GM19397 (cell line): ENCODE data around the gene PACSIN1.

ENCODE experiments used
- ATAC-seq: cut with Tn5 transposase; IDR thresholded peaks from one replicate; pipeline ENCODE4 v1.9.1; 2021; ENCODE audit warnings: mild to moderate bottlenecking, moderate library complexity; ENCODE audit not compliant: unreplicated experiment

The PACSIN1 gene

DNA sequence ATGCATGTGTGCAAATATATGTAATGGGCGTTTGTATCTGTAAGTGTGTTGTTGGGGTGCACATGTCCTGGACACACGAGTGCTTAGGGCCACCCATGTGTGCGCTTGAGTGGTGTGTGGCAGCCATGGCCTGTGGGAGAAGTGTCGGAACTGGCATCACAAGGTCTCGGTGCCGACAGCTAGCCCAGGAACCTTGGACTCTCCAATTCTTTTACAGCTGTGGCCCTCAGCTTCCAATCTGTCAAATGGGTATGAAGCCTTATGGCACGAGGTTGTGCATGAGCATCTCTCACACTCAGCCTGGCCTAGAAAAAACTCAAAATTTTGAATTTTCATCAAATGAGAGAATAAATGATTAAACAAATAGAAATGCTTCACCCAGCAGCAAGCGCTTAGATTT lies 48.2 kb downstream of the PACSIN1 start:
- ATAC-seq: no peak

DNA sequence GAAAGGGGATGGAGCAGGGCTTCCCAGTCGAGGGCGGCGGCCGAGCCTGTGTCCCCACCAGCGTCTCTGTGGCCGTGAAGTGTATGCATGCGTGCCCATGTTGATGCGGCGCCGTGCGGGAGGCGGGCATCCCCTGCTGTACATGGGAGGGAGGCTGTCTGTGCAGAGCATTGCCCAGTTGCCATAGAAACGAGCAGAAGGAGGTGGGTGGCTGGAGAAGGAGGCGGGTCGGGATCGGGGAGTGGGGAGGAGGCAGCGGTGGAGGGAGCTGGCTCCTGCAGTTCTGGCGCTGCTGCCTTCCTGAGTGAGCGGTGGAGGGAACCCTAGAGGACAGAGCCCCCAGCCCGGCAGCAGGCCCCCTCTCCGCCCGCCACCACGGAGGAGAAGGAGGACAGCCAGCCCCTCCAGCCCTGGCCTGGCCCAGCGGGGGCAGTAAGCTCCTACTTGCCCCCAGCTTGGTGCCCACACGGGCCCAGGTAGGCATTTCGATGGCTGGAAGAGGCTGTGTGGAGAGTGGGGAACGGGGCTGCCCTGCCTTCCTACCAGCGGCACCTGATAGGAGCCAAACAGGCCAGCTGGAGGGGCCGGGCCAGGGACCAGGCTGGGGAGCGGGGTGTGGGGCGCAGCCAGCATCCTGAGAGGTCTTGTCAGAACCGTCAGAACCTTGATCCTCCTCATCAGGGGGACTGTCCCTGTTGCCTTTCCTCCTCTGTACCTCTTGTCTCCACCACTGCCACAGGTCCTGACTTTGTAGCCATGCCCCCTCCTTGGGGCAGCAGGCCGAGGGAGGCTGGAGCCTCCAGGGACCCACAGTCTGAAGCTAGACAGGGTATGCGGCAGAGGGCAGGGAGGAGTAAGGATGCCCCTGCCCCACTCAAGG lies 49.0 kb downstream of the PACSIN1 start:
- no peak for ATAC-seq

DNA sequence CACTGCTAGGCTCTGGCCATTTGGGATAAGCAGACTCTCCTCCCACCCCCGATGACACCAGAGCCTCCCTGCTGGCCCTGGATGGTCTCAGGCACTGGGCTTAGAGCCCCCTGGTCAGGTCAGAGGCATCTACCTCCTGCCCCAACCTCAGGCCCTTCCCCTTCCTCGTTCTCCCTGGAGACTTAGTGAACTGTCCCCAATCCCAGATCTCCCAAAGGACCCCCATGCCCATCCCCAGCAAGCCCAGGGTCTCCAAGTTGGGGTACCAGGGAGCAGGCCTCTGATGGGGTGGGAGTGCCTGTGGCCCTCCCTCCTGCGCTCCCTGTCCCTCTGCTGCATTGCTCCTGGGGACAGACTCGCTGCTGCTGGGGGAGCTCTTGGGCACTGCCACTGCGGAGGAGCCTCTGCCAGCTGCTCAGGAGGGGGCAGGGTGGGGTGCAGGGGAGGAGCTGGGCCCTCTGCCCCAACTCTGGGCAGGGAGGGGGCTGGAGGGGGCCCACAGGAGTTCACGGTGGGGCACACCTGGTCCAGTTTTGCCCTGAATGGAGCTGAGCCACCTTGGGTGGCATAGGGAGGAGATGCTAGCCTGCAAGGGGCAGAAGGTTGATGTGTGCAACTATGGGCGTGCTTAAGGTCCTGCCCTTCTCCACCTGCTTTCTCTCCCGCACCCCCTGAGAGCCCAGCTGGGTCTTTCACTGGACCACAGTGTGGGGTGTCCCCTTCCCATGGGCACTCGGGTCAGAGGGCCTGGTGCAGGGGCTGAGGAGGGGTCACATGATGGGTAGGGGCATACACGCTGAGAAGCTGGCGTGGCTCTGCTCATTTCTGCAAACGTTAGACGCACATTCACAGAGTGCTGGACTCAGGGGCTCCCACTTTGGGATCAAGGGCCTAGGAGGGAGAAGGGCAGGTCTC lies 49.9 kb downstream of the PACSIN1 start:
- ATAC-seq: no peak

- no peak for ATAC-seq
These were observed 50.8 kb downstream of the PACSIN1 start for GRCh38 chr6:34516391-34517324.

GRCh38 chr6:34517461-34517881 lies 51.6 kb downstream of the PACSIN1 start:
- no peak for ATAC-seq

DNA sequence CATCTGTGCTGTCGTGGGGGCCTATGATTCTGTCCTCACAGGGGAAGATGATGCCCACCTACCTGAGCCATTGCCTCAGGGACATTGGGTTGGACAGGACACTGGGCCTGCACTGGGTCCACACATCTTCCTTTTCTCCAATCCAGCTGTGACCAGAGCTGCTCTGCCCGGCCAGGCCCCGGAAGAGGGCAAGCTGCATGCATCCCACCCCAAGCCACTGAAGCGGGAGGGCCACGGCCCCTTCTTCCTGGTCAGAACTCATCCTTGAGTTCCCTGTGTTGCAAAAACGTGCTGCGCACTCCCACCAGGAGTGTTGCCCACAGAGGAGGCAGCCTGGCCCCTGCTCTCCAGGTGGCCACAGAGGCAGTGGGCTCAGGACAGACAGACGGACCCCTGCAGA lies 52.1 kb downstream of the PACSIN1 start:
- no peak for ATAC-seq

DNA sequence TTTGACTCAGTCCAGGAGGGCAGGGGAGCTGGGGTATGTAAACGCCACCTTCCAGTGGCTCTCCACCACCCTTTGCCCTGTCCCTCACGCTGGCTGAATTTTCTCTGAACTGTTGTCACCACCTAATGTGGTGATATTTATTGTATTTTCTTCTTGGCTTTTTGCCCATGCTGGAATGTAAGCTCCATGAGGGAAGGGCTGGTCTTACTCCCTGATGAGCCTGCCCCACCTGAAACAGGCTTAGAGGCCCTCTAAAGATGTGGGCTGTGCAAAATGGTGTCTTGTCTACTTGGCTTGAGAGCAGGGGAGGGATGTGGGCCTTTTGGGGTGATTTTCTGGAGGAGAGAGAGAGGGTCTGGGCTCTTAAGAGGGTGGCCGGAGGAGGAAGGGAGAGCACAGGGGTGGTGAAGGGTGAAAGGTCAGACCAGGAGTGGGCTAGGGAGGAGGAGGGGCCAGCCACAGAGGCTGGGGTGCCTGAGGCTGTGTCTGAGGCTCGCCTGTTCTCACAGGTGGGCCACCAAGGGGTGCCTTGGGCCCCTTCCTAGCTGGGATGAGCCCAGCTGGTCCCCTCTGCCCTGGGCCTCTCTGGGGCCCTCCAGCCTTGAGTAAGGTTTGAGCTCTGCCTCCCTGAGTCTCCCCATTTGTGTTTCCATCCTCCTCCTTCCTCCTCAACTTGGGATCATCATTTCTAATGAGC lies 52.9 kb downstream of the PACSIN1 start:
- no peak for ATAC-seq

DNA sequence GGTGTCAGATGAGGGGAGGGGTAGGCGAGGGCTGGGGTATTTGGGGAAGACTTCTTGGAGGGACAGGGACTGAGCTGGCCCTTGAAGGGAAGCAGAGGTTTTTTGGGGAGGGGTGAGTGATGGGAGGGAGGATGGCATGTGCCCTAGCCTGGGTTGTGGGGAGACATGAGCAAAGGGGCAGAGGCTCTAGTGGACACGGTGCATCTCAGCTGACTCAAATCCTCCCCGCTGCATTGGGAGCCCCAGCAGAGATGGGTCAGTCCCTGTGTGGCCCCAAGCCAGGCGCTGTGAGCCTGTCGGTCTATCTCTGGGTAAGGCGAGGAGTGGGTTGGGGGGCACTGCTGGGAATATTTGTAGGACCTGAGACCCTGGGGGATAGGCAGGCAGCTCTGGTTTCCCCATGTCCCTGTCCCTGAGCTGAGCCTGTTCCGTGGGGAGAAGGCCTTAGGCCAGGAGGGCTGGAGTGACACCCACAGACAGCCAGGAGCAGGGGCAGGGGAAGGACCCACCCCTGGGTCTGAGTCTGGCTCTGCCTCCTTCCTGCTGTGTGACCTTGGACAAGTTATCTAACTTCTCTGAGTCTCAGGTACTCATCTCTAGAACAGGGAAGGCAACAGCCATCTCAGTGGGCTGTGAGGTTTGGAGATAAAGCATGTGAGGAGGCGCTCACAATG lies 54.2 kb downstream of the PACSIN1 start:
- ATAC-seq: no peak

GRCh38 chr6:34520645-34521462 lies 55.0 kb downstream of the PACSIN1 start:
- no peak for ATAC-seq

- no peak for ATAC-seq
These were observed 55.8 kb downstream of the PACSIN1 start for GRCh38 chr6:34521463-34522285.

DNA sequence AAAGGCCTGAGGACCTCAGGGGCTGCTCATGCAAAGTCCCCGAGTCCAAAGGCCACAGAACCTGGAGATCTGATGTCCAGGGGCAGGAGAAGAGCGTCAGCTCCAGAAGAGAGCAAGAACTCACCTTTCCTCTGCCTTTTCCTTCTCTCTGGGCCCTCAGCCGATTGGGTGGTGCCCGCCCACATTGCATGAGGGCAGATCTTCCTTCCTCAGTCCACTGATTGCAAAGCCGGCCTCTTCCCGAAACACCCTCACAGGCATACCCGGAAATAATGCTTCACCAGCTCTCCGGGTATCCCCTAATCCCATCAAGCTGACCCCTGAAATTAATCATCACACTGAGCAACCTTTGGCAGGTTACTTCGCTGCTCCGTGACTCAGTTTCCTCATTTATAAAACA lies 56.9 kb downstream of the PACSIN1 start:
- ATAC-seq: no peak

- no peak for ATAC-seq
These were observed 57.7 kb downstream of the PACSIN1 start for GRCh38 chr6:34523441-34524206.

GRCh38 chr6:34524499-34524898 lies 58.6 kb downstream of the PACSIN1 start:
- no peak for ATAC-seq

- no peak for ATAC-seq
These were observed 59.1 kb downstream of the PACSIN1 start for GRCh38 chr6:34524971-34525370.

GRCh38 chr6:34525431-34526175 lies 59.7 kb downstream of the PACSIN1 start:
- no peak for ATAC-seq

- no peak for ATAC-seq
These were observed 60.5 kb downstream of the PACSIN1 start for GRCh38 chr6:34526241-34526972.
